NCI-H345 treated with DMSO at 0.1 percent for 48 hours (cell line): ENCODE results near the gene DOK5.
"Not testable (repeated sequence)": the region's sequence is repeated elsewhere in the genome, so short reads cannot be mapped to it uniquely, and the experiment has no call there.

ENCODE experiments used
- DNase-seq: peaks from one replicate; lab custom pipeline; 2025; ENCODE audit not compliant: unreplicated experiment; lab: John Stamatoyannopoulos, UW

DOK5 gene

DNA sequence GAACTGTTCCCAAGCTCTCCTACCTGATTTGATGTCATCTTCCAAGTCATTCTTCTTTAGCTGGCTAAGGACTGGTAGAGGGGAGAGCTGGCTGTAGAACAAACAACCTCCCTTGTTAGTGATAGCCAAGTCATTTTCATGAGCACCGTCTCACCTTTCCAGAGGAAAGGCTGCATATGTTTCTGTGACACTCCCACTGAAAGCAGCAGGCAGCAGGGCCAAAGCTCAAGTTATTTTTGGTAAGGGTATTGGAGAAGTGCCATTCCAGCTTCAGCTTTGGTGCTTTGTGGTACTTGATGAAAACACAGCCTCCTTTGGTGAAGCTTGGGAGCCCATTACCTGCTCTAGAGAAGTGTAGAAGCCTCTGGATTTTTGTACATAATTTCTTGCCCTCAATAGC is 5.4 kb upstream of the DOK5 start:
- DNase-seq, result no peak

DNA sequence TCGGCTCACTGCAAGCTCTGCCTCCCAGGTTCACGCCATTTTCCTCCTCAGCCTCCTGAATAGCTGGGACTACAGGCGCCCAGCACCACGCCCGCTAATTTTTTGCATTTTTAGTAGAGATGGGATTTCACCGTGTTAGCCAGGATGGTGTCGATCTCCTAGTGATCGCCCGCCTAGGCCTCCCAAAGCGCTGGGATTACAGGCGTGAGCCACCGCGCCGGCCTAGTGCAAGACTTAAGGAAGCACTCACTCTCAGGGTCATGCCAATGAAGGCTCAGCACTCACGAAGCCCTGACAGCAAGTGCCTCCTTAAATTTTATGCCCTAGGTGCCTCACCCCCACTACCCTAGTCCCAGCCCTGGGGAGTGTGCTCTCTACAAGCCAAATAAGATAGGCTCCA is 4.7 kb upstream of the DOK5 start:
- DNase-seq, result no peak

DNA sequence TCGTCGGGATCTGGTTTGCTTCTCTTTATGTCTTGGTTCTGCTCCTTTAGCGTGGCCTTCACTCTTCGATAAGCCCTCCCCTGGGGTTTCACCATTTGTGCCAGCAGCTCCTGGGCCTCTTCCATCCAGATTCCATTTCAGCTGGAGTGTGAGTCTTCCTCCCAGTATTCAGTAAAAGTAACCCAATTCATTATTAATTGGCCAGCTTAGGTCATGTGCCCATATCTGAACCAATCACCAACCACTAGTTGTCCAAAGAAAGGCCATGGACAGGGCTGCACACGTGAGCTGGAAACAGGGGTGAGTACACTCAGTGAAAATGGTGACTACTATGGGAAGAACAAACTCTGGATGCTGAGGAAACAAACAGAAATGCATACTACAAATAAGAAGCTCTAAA is 2.8 kb upstream of the DOK5 start:
- DNase-seq, result no peak

DNA sequence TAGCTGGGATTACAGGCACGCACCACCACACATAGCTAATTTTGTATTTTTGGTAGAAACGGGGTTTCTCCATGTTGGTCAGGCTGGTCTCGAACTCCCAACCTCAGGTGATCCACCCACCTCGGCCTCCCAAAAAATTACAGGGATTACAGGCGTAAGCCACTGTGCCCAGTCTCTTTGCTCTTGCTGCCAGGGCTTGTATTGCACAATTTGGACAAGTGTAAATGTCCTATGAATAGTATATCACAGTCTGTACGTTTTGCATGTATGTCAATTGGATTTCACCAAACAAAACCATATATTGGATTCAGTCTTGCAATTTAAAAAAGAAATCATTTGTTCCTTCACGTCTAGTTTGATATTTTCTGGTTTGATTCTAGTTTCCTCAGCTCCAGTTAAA is 2.1 kb upstream of the DOK5 start:
- DNase-seq, result no peak

DNA sequence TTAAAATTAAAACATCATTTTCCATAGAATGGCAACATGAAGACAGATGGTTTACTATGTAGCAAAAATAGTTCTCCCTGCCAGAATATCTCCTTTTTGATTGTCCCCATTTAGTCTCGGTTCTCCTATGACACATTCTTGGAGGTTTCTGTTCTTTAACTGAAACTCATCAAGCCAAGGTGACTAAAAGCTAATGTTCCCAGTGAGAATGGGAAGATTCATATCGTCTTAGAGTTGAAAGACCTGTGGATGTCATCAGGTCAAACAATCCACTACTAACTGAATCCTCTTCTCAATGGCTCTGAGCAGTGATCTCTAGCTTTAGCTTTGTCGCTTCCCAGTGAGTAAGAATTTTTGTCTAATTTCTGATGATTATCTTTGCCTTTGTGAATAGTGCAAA is 1.3 kb upstream of the DOK5 start:
- no peak for DNase-seq

GRCh38 chr20:54474866-54475265 is 527 bp upstream of the DOK5 start:
- no peak for DNase-seq

DNA sequence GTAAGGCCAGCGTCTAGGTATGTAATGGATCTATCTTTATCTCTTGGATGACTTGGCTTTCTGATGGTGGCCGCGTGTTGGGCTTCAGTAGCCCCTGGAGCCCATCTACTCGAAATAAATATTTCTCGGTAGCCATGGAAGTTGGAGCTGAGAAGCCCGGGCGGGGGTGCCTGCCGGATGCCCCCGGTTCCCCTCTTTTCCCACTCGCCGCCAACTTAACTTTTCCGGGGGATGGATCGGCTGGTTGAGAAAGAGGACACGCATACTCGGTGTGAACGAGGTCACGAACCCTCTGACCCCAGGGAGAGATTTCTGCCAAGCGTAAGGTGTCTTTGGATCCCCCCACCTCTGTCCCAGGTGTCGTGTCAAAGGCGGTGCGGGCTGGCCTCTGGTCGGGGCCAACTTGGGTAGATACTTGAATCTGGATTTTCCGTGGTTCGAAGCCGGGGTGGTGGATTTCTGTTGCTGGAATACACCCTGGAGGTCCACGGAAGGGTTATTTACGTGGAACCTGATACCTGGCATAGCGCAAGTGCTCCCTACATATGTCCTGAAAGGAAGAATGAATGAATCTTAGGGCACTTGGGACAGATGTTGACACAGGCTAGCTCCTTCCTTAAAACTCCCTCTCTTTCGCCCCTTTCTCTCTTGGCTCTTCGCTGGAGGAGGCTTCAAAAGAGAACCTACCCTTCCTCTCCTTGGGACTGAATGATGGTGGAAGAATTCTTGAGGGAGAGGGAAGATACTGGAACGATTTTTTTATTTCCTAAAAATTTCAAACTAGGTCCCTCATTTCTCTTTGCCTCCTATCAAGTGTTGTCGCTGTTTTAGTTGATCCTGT is 996 bp downstream of the DOK5 start:
- no peak for DNase-seq

DNA sequence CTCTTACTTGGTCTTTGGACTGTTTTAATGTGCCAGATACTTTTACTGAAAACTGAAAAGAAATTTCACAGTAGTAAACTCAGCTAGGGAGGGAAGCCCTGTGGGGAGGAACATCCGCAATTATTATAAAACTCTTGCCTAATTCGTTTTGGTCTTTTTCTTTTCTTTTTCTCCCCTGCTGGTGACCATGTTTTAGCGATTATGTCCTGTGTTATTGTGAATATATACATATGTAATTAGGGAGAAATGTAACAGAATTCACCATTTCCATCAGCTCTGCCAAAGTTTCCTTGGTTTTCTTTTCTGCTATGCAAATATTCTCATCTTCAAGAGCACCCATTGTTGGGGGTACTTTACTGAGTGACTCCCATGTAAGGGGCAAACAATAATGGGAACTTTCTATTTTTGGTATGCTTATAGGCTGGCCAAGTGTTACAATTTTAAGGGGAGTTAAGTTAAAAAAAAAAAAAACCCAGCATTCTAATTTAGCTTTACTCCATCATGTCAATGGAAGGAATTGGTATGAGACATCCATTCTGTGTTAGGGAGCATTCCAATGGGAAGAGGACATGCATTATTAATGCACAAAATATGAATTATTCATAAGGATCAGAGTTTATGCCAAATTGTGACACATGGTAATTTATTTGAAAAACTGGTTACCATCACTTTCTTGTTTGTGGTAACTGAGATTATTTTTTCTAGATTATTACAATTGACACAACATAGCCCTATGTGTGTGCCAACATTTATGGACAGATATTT is 2.0 kb downstream of the DOK5 start:
- no peak for DNase-seq

DNA sequence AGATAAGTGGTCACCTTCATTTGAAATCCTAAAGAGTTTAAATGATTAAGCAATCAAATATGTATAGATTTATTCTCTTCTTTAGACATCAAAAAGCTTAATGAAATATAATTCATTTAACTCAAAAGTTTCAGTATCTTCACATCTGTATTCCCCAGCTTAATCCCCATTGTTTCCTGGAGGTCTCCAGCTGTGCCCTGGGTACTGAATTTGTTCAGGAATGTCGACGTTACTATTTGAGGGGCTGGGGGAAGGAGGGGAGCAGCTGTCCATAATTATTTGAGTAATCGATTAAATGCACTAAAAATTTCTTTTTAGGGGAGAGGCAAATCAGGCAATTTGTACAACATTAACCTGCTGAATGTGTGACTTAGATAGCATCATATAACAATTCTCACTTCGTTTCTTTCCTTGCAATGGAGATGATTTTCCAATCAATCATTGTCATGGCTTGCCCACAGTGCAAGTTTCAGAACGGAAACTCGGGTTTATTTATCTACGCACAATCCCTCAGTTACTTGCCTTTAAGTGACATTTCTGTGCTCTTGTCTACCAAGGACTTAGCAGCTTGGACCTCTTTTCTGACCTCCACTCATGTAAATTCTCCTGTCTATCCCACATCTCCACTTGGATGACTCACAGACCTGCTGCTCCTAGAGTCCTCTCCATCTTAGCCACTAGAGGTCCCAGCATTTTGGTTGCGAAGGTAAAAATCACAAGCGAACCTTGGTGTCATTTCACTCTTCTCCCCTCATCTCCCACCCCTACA is 3.9 kb downstream of the DOK5 start:
- DNase-seq, result no peak

- not testable (repeated sequence) for DNase-seq
Observed at GRCh38 chr20:54479937-54480336, 4.5 kb downstream of the DOK5 start.

DNA sequence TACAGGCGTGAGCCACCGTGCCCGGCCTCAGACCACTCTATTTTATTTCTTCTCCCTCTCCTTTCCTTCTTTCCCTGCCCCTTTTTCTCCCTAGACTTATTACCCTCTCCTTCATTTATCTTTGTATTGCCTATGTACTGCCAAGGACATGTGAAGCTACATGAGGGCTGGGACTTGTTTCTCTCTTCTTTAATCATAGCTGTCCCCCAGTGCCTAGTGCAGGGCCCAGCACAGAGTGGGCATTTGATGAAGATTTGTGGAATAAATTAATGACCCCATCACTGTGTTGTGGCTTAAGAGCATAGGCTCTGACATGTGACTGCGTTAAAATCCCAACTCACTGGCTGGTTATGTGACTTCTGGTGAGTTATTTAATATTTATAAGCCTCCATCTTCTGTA is 6.0 kb downstream of the DOK5 start:
- DNase-seq, result no peak

DNA sequence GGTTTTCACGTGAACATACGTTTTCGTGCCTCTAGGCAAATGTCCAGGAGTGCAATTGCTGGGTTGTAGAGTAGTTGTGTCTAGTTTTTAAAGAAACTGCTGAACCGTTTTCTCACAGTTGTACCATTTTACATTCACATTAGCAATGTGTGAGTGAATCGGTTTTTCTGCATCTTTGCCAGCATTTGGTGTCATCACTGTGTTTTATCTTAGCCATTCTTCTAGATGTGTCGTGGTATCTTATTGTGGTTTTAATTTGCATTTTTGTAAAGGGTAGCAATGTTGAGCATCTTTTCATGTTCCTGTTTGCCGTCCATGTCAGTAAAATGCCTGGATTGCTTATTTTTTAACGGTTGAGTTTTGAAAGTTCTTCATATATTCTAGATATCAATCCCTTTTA is 10.2 kb downstream of the DOK5 start:
- DNase-seq, result no peak

DNA sequence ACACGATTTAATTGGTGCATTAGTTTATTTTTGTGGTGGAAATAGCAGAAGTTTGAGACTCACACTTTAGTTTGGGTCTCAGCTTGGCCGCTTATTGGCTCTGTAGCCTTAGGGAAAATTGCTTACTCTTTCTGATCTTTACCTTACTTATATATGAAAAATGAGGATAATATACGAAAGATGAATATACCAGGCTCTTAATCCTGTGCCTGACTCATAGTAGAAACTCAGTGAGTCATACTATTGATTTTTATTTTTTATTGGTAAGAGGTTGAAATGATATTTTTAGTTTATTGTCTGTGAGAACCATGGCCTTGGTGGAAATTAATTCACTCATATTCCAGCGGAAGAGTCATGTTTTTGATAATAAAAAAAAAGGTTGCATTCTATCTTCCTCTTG is 11.2 kb downstream of the DOK5 start:
- DNase-seq, result no peak

DNA sequence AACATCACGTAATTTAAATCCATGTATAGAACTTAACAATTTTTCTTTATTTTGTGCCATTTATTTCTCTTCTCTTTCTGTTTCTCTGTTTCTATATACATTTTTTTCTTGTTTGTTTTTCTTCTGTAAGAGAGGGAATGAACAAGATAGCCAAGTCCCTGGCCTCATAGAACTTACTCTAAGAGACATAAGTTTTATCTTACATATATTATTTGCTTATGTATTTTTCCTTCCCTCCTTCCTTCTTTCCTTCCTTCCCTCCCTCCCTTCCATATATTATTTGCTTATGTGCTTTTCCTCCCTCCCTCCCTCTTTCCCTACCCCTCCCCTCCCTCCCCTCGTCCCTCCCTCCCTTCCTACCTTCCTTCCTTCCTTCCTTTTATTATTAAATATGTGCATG is 13.0 kb downstream of the DOK5 start:
- no peak for DNase-seq

DNA sequence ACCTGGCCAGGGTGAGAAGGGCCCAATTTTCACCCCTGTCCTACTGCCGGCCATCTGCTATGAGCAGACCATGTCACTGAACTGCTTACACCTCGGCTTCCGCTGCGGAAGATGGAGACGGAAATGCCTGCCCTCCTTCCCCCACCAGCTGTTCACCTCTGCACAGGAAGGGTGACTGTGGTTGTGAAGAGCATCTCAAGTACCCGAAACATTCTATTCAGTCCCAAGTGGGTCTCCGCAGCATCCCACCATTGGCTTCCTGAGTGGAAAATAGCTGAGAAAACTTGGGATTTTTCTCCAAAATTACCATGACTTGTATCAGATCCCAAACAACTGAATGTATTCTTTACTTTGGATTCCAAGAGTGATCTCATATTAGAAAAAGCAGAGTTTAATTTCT is 16.1 kb downstream of the DOK5 start:
- no peak for DNase-seq

- no peak for DNase-seq
Observed at GRCh38 chr20:54494303-54495006, 19.1 kb downstream of the DOK5 start.

GRCh38 chr20:54497931-54498718 is 22.7 kb downstream of the DOK5 start:
- DNase-seq, result no peak

GRCh38 chr20:54499111-54499510 is 23.7 kb downstream of the DOK5 start:
- no peak for DNase-seq

DNA sequence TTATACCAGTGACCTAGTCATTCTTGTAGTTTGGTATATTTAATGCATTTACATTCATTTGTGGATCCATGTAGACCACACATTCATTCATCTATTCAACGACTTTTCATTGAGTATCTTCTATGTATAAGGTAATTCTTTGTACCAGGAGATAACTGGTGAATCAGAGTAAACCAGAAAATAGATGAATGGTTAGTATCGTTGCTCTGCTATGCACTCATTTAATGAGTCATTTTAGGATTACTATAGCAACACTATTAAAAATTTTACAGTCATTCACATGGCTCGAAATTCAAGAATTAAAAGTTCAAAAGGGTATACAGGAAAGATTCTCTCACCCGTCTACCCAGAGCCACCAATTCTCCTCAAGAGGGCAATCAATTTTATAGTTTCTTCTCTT is 26.8 kb downstream of the DOK5 start:
- DNase-seq, result no peak

GRCh38 chr20:54506643-54507042 is 31.2 kb downstream of the DOK5 start:
- no peak for DNase-seq
